ENCODE measurements around the gene IVNS1ABP.

DNA sequence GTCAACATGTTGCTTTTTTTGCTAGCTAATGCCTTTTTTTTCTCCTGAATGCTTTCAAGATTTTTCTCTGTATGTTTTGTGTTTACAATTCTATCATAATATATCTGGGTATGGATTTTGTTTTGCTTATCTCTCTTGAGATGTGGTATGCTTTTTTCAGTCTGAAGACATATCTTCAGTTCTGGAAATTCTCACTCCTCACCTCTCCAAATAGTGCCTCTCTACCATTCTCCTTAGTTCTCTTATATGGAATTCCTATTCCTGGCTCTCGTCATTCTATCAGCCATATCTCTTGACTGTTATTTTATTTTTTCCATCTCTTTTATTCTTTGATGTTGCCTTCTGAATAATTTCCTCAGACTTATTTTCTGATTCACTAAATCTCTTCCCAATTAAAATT, 58.4 kb downstream of the IVNS1ABP start:
- no peak for TF ChIP-seq GATA2 (IDR thresholded peaks at IDR 0.05; ENCODE audit: low read depth, low read length)
- TF ChIP-seq GATA3 (IDR thresholded peaks at IDR 0.05; ENCODE audit: low read depth, low read length): no peak
